G401 (cell line): ENCODE measurements around the gene CFAP299. TPM values are rescaled to one million over a fixed set of nuclear protein-coding genes. Genes with fewer than 3 reads are reported as not detected.
A peak's percentile ranks its signal among the peaks of the same experiment; 100 is the strongest.
"Not testable (repeated sequence)": the region's sequence is repeated elsewhere in the genome, so short reads cannot be mapped to it uniquely, and the experiment has no call there.

Source experiments
- DNase-seq: peaks from one replicate; pipeline ENCODE4 v3.0.0-alpha.2; 2015; ENCODE audit warnings: low spot score
- in situ Hi-C: cut with HindIII; loops from 2 replicates; pipeline ENCODE4 v1.10.0; 2016; ENCODE audit warnings: low sequenced_read_pairs, mixed read lengths
- total RNA-seq: library from RNA; depleted of rRNA; stranded (reverse); fragments of >200 nt; shearing (Covaris generic); gene quantifications from 2 replicates; pipeline ENCODE4 v1.2.3, GENCODE V29; 2014; rRNA removed

Gene CFAP299
- total RNA-seq: 0.14 and 0.55 TPM in 2 replicates

DNA sequence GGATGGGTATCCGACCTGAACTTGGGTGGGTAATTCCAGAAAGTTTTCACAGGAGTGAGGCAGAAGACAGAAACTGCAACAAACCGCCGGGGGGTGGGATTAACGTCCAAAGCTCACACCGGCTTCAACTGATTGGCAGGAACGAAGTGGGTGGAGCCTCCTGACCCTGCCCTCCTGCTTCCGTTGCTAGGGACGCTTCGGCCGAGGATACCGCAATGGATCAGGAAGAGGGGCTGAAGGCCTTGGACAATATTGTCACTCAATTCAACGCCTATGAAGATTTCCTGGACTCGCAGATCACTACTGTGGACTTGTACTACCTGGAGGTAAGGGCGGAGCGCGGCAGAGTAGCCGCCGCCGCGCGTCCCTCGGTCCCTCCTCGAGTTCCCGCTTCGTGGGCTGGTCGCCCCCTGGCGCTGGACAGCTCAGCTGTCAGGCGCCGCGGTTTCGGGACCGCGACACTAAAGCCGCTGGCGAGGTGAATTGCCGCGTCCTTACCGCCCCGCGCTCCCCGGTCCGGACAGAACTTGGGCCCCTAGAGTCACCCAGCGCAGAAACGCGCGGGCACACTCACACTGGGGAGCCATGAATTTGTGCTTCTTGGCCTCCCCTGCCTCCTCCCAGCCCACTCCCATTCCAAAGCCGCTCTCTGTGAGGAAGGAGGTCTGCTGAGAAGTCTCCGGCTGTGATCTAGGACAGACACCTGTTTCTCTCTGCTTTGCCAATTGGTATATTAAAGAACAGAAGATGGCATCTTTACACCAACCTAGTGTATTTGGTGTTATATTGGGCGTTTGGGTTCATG, at the start of gene CFAP299:
Gene CFAP299 (plus strand): TSS at position 177 of the 805 bp plus-strand sequence.
- in situ Hi-C loops: no loop called here
- DNase-seq: peak; percentile 77

DNA sequence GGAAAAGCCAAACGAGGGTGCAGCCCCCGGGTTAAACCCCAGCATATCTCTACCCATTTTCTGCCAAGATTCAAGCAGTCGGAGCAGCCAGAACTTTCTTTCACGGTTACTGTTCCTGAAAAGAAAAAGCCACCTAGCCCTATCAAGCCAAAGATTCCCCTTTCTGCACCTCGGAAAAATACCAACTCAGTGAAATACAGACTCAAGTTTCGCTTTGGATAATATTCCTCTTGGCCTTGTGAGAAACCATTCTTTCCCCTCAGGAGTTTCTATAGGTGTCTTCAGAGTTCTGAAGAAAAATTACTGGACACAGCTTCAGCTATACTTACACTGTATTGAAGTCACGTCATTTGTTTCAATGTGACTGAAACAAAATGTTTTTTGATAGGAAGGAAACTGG, 49.1 kb upstream of the CFAP299 start:
- DNase-seq: no peak
- in situ Hi-C loops: no loop called here

DNA sequence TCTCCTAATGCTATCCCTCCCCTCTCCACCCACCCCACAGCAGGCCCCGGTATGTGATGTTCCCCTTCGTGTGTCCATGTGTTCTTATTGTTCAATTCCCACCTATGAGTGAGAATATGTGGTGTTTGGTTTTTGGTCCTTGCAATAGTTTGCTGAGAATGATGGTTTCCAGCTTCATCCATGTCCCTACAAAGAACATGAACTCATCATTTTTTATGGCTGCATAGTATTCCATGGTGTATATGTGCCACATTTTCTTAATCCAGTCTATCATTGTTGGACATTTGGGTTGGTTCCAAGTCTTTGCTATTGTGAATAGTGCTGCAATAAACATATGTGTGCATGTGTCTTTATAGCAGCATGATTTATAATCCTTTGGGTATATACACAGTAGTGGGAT, 44.9 kb upstream of the CFAP299 start:
- DNase-seq, in situ Hi-C loops: not testable (repeated sequence)

DNA sequence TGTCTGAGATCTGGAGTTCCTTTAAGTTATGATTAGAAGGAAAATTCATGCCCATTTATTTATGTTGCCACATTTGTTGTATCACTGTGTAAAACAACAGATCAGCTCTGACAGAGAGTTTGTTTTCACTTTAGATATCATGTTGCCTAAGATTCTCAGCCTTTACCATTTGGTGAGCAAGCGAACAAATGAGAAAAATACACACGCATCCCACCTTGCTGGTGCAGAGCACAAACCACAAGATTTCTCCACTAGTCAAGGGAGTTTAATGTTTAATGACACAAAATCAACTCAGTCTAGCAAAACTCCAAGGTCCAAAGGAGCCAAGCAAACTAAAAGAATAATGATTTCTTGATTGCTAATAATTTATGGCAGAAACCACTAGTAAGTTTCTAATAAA, 41.3 kb upstream of the CFAP299 start:
- DNase-seq: no peak
- in situ Hi-C loops: no loop called here

DNA sequence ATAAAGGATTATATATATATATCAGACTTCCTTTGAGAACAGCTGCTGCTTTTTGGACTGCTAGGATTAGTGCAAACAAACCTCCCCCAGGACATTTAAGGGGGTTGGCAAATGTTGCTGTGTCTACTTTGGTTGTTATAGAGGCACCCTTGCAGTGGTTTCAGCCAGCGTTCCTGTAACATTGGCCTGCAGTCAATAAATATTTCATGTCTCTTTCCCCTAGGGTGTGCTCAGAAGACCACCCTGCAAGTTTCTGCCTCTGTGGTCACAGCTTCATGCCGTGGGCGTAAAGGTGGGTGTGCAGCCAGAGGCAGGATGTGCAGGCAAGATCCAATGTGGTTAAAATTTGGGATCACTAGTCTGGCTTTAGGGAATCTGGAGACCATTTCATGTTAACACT, 40.2 kb upstream of the CFAP299 start:
- in situ Hi-C loops: no loop called here
- DNase-seq: no peak

DNA sequence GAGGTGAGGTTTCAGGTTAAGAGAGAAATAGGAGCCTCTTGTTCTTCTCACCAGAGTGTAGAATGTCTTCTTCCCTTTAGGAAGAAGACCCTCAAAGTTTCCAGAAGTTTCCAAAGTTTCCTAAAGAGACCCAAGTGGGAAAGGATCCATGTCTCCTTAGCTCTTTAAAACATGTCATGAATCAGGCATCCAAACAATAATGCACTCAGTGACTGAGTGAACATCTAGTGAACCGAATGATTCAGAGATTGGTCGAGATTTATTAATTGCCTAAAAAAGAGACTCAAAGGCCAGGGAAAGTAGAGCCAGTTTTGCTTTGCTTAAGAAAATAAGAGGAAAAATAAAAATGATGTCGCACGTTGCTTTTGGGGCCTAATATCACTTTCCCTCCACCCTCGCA, 39.7 kb upstream of the CFAP299 start:
- no peak for DNase-seq
- in situ Hi-C loops: no loop called here

DNA sequence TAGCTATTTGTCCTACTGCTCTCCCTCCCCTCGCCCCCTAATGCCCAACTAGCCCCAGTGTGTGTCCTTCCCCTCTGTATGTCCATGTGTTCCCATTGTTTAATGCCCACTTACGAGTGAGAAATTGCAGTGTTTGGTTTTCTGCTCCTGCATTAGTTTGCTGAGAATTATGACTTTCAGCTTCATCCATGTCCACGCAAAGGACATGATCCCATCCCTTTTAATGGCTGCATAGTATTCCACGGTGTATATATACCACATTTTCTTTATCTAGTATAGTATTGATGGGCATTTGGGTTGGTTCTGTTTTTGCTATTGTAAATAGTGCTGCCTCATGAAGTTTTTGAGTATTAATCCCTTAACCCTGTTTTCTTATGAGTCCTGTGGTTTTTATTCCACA, 33.6 kb upstream of the CFAP299 start:
- in situ Hi-C loops: no loop called here
- DNase-seq: no peak

DNA sequence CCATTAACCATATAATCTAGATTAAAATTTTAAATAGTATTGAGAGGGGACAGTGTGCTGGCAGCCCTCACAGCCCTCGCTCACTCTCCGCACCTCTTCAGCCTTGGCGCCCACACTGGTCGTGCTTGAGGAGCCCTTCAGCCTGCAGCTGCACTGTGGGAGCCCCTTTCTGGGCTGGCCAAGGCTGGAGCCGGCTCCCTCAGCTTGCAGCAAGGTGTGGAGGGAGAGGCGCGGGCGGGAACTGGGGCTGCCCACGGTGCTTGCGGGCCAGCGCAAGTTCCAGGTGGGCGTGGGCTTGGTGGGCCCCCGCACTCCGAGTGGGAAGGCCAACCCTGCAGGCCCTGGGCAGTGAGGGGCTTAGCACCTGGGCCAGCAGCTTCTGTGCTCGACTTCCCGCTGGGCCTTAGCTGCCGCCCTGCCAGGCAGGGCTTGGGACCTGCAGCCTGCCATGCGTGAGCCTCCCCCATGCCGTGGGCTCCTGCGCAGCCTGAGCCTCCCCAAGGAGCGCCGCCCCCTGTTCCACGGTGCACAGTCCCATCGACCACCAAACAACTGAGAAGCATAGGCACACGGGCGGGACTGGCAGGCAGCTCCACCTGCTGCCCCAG, 32.8 kb upstream of the CFAP299 start:
- DNase-seq: no peak
- in situ Hi-C loops: no loop called here

DNA sequence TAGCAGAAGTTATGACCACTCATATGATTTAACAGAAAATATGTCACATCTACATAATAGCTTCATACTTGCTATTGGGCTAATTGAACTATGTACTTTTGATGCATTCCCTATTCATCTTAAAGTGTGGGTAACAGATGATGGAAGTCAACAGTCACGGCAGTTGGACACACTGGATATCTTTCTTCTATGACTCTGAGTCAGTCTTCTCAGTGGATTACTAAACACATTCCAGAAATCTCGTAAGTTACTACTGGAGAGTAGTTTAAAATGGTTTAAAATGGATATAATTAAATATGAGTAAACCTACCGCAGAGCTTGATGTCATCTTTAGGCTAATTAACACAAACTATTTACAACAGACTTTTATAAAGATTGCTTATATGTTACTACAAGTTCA, 30.1 kb upstream of the CFAP299 start:
- in situ Hi-C loops: no loop called here
- no peak for DNase-seq

DNA sequence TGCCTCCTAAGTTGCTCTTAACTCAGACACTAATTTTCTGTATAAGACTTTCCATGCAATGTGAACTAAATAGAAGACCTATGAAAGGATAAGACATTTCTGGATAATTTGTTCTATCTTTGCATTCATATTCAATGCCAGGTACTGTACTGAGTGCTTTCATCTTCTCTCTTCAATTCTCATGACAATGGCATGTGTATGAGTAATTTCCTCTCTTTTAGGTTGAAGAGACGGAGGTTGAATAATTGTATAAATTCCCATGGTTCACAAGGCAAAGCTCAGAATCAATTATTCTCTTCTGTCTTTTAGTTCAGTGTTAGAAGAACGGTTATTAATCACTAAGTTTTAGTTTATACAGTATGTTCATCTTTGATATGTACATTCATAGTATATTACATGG, 29.3 kb upstream of the CFAP299 start:
- in situ Hi-C loops: no loop called here
- no peak for DNase-seq

DNA sequence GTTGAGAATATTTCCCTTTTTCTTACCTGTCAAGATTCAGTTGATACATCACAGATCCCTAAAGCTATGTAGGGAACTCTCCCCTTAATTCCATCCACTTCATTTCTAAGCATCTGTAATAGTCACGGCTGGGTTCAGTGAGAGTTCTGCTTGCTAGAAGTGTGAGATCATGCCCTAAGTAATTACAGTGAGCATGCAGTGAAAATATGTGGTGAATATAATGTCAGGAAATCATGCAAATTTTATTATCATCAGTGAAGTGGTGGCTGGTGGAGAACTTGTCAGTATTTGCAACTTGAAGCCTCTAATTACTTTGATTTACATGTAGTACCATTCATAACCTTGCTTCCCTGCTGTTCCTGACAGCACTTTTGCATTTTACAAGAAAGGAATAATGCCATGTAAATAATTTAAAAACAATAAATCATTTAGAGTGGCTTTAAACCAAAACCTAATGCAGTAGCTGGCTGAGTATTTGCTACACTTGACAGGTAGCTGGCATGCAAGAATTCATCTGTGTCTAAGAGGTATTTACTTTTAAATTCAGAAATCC, 28.3 kb upstream of the CFAP299 start:
- no peak for DNase-seq
- in situ Hi-C loops: no loop called here

DNA sequence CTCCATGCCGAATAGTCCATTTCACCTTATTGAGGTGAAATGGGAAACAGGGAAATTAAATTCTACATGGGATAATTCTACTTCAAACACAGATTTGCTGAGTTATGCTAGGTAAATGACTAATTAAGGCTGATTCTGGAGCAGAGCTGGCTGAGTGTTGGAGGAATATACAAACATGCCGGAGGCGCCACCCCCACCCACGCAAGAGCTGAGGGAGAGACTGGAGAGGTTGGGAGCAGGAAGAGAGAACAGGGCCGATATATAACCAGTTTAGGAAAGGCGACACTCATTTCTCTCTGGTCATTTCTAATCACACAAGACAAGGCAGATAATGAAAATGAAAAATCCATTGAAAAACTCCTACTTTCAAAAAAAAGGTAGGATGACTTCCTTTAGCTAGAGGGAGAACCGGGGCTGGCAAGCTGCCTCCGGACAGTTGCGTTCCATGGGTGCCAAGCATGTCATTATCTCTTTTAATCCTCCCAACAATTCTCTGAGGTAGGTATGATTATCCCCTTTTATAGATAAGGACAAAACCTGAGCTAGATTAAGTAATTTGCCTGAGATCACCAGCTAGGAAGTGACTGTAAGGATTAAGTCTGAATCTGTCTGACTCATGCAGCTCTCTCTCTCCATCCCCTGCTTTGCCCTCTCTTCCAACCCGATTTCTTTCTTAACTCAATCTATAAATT, 27.6 kb upstream of the CFAP299 start:
- DNase-seq: no peak
- in situ Hi-C loops: no loop called here

DNA sequence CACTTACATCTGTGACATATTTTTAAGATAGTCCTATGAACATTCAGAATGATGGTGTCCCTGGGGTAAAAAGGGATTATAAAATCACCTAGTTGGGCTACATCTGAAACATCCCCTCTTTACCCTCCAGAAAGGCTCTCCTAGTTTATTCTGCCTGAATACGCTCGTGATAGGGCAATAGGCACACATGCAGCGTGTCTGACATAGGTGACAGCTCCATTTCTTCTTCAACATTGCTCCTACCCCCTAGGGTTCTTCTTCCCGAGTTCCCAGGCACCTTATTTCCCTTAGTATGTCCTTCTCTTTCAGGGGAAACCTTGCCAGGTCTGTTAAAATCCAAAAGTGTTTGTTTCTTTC, 27.1 kb upstream of the CFAP299 start:
- in situ Hi-C loops: no loop called here

DNA sequence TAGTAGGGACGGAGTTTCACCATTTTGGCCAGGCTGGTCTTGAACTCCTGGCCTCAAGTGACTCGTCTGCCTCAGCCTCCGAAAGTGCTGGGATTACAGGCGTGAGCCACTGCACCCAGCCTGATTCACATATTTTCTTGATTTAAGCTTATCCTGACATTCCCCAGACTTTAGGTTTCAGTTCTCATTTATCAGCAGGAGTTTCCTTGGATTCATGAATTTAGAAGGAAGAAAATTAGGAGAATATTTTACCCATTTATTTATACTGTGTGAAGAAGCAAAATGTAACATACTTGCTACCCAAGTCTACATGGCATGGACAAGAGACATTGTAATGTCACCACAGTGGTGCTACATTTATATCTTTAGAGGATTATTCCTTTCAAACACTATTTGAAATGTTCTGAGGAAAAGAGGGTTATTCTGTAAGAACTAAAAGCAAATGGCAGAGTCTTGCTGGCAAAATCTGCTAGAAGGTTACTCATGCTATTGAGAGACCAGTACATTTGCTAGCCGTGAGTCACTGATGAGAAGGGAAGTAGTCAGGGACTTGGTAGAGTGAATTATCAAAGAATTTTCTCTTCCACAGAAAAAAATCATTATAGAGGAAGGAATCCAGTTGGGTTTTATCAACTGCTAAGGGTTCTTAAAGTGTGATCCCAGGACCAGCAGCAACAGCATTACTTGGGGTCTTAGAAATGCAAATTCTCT, 26.1 kb upstream of the CFAP299 start:
- DNase-seq: no peak
- in situ Hi-C loops: no loop called here

More for the DNA sequence above, 27.1 kb upstream of the CFAP299 start:
- no peak for DNase-seq

DNA sequence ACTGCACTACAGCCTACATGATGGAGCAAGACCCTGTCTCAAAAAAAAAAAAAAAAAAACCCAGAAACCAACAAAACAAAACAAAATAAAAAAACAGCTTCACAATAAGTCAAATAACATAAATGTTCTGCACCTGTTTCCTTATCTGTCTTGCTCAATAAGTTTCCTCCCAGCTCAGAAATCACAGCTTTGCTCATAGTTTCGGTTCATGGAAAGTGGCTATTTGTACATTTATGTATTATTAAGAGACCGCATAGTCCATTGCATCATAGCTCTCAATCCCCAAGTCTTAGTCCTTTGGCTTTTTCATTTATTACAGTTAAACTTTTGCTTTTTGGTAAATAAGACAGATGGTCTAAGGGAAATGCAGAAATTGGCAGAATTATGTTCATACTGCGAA, 24.4 kb upstream of the CFAP299 start:
- DNase-seq: no peak
- in situ Hi-C loops: no loop called here

DNA sequence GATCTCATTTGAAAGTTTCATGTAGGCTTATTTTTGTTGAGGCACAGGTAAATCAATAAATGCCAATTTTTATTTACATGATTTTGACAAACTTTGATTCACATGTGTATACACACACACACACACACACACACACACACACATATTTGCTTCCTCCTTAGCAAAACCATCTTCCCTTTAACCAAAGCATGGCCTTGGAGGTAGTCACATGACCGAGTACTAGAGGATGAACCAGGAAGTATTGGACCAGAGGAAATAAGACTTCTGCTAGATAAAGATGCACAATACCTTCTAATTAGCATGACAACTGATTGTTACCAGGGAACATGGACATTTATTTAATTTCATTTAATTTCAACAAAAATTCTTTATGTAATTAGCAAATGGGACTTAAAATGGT, 23.4 kb upstream of the CFAP299 start:
- in situ Hi-C loops: no loop called here
- no peak for DNase-seq

DNA sequence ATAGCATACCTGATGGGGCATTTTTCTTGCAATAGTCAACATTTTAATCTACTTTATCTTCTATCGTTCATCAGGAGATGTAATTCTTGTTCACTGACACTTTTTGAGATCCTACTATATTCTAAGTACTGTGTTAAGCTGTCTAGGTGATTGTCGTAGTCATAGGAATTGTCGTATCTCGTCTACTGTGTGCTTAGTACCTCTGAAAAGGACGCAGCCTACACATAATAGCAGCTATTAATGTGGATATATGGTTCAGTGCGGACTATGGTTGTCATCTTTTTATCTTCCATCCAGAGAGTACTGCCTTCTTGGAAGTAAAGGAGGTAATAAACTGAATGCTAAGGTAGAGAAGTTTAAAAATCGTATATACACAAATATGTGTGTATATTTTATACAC, 21.9 kb upstream of the CFAP299 start:
- in situ Hi-C loops: no loop called here
- no peak for DNase-seq

DNA sequence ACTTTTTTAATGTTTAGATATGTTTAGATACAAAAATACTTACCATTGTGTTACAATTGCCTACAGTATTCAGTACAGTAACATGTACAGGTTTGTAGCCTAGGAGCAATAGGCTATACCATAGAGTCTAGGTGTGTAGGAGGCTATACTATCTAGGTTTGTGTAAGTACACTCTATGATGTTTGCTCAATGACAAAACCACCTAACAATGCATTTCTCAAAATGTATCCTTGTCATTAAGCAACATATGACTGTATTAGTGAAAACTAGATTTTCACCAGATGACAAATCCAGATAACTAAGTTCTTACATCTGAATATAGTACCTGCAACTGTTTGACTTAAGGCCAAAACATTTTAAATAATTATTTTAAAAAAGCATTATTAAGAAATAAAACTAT, 19.7 kb upstream of the CFAP299 start:
- DNase-seq, in situ Hi-C loops: not testable (repeated sequence)

DNA sequence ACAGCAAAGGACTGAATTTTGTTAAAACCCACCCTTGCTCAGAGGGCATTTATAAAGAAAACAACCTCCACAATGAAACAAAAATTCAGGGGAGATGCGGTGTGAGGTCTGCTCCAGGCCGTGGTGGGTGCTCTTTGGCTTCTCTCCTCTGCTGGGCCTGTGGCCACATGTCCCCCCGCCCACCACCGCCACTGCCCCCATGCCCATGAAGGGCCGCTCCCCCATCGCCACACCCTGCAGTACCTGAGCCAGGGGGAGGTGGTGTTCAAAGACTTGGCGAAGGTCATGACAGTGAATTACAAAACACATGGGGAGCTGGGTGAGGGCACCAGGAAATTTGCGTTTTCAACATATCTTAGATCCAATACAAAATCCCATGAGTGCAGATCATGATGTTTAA, 14.2 kb upstream of the CFAP299 start:
- in situ Hi-C loops: no loop called here
- no peak for DNase-seq

DNA sequence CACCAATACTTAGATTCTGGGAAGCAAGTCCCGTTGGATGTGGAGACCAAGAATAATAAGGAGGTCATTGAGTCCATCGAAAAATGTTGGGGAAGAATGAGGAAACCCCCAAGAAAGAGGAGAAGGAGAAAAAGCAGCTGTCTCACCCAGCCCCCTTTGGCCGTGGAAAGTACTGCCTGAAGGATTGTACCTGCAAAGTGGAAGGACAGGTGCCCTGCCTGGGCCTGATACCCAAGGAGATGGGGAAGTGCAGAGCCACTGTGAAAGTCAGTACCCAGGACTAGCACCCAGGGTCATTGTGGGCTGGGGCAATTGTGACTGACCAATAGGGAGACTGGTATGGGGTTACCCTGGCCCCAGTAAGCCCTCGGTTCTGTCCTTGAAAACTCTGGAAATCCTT, 13.8 kb upstream of the CFAP299 start:
- DNase-seq: no peak
- in situ Hi-C loops: no loop called here
